Loucy (cell line): Measurements from ENCODE around the gene MRPS18C.

ENCODE experiments used
- H2AFZ ChIP-seq: fragments of 200-600 bp; sonication (generic); 2 replicates; pipeline ENCODE4 v1.6.0; 2016; ENCODE audit warnings: antibody characterized with exemption, mild to moderate bottlenecking, low read length, moderate library complexity
- H3F3A ChIP-seq: fragments of 200-600 bp; 2 replicates; pipeline ENCODE4 v1.6.0; 2016; ENCODE audit warnings: antibody characterized with exemption, low read depth, mild to moderate bottlenecking
- H3K27me3 ChIP-seq: fragments of 200-600 bp; sonication (generic); 2 replicates; pipeline ENCODE4 v1.6.1; 2014; ENCODE audit warnings: low read length, mild to moderate bottlenecking; ENCODE audit not compliant: insufficient read depth, poor library complexity, severe bottlenecking
- H3K36me3 ChIP-seq: fragments of 200-600 bp; sonication (generic); 2 replicates; pipeline ENCODE4 v1.6.1; 2016; ENCODE audit warnings: low read length; ENCODE audit not compliant: insufficient read depth
- H3K4me1 ChIP-seq: fragments of 200-600 bp; sonication (generic); 2 replicates; pipeline ENCODE4 v1.5.1; 2014; ENCODE audit warnings: low read length, mild to moderate bottlenecking; ENCODE audit not compliant: insufficient read depth, poor library complexity, severe bottlenecking
- H3K4me2 ChIP-seq: fragments of 200-600 bp; sonication (generic); 2 replicates; pipeline ENCODE4 v1.6.0; 2014; ENCODE audit warnings: antibody characterized with exemption, low read length, low read depth, mild to moderate bottlenecking; ENCODE audit not compliant: poor library complexity, severe bottlenecking
- H3K4me3 ChIP-seq: fragments of 200-600 bp; sonication (generic); 2 replicates; pipeline ENCODE4 v1.5.1; 2014; ENCODE audit warnings: low read length, mild to moderate bottlenecking, mixed read lengths; ENCODE audit not compliant: poor library complexity, severe bottlenecking
- H3K79me2 ChIP-seq: fragments of 200-600 bp; sonication (generic); 2 replicates; pipeline ENCODE4 v1.6.1; 2014; ENCODE audit warnings: low read length; ENCODE audit not compliant: insufficient read depth
- H3K9ac ChIP-seq: fragments of 200-600 bp; sonication (generic); 2 replicates; pipeline ENCODE4 v1.6.0; 2014; ENCODE audit warnings: mild to moderate bottlenecking, low read depth, low read length, moderate library complexity; ENCODE audit not compliant: poor library complexity, severe bottlenecking
- H3K9me2 ChIP-seq: fragments of 200-600 bp; sonication (generic); replicated peaks from 2 replicates; pipeline ENCODE4 v1.6.1; 2016; ENCODE audit warnings: low read depth, low read length, mixed read lengths
- H3K9me3 ChIP-seq: fragments of 200-600 bp; sonication (generic); 2 replicates; pipeline ENCODE4 v1.6.1; 2014; ENCODE audit warnings: mild to moderate bottlenecking, antibody characterized with exemption, low read length, low read depth; ENCODE audit not compliant: insufficient read depth
- H4K20me1 ChIP-seq: fragments of 200-600 bp; sonication (generic); 2 replicates; pipeline ENCODE4 v1.6.0; 2014; ENCODE audit warnings: antibody characterized with exemption, low read length, mild to moderate bottlenecking; ENCODE audit not compliant: insufficient read depth, poor library complexity, severe bottlenecking
- CTCF ChIP-seq: fragments of 200-600 bp; sonication (generic); conservative IDR thresholded peaks from 2 replicates; pipeline ENCODE4 v1.5.1; 2014; ENCODE audit warnings: mild to moderate bottlenecking, antibody characterized with exemption, low read length
- EZH2phosphoT487 ChIP-seq: fragments of 200-600 bp; IDR thresholded peaks from 2 replicates; pipeline ENCODE4 v1.6.1; 2018; ENCODE audit warnings: antibody characterized with exemption, mild to moderate bottlenecking, moderate library complexity, borderline replicate concordance

The MRPS18C gene

DNA sequence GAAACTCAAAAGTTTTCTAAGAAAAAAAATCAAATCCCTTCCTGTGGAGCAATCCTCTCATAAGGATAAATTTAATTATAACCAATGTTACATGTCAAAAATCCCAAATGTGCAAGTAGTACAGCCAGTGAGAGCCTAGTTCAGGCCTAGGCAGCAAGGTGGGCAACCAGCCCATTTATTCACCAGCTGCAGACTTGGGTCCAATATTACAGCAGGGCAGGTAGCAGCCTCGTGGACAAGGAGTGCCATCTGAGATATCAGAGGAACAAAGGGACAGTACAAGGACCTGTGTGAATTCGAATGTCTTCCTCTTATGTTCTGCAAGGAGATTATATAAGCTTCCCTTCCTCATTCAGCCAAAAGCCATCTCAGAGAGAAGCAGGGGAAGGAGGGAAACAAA lies 6.8 kb upstream of the MRPS18C start:
- TF ChIP-seq EZH2phosphoT487 (no peak), CTCF (no peak)
- Histone ChIP-seq H2AFZ (no peak overlapping the region), H3K9ac (no peak overlapping the region), H3K4me2 (no peak overlapping the region), H3K36me3 (peaks cover 11% of the 10 kb centered on the region; the same call in 1 of the 2 replicates), H4K20me1 (peaks cover 12% of the 10 kb centered on the region), H3K9me3 (no peaks in the 10 kb centered on the region), H3K79me2 (peaks cover 21% of the 10 kb centered on the region), H3F3A (no peaks in the 10 kb centered on the region), H3K27me3 (no peaks in the 10 kb centered on the region), H3K4me3 (no peak overlapping the region), H3K4me1 (peaks cover 14% of the 10 kb centered on the region), H3K9me2 (no peaks in the 10 kb centered on the region)

- H4K20me1 ChIP-seq = peaks cover 49% of the 10 kb centered on the region
- H3K27me3 ChIP-seq = no peaks in the 10 kb centered on the region
- no peak overlapping the region for H2AFZ ChIP-seq
- TF ChIP-seq EZH2phosphoT487 = no peak
- TF ChIP-seq CTCF = no peak
- H3K9me2 ChIP-seq = no peaks in the 10 kb centered on the region
- H3F3A ChIP-seq = no peaks in the 10 kb centered on the region
- peaks cover 50% of the 10 kb centered on the region for H3K4me1 ChIP-seq
- peaks cover 18% of the 10 kb centered on the region; the same call in 1 of the 2 replicates for H3K36me3 ChIP-seq
- peak overlapping the region; percentile 96 for H3K4me3 ChIP-seq
- H3K79me2 ChIP-seq = peaks cover 62% of the 10 kb centered on the region
- H3K9me3 ChIP-seq = no peaks in the 10 kb centered on the region
- peak overlapping the region; percentile 94 for H3K9ac ChIP-seq
- H3K4me2 ChIP-seq = peak overlapping the region; percentile 99
Measured at GRCh38 chr4:83454686-83455085, 1.2 kb upstream of the MRPS18C start.

GRCh38 chr4:83456184-83456501 lies 285 bp downstream of the MRPS18C start:
- H3K4me3 ChIP-seq = peak overlapping the region; percentile 96
- H3K79me2 ChIP-seq = peaks cover 67% of the 10 kb centered on the region
- no peaks in the 10 kb centered on the region for H3F3A ChIP-seq
- peak overlapping the region; percentile 83 for H2AFZ ChIP-seq
- H3K27me3 ChIP-seq = no peaks in the 10 kb centered on the region
- TF ChIP-seq EZH2phosphoT487 (no peak), CTCF (no peak)
- H3K36me3 ChIP-seq = peaks cover 28% of the 10 kb centered on the region; the same call in 1 of the 2 replicates
- H3K4me1 ChIP-seq = peaks cover 50% of the 10 kb centered on the region
- H3K4me2 ChIP-seq = peak overlapping the region; percentile 88
- no peaks in the 10 kb centered on the region for H3K9me3 ChIP-seq
- peaks cover 50% of the 10 kb centered on the region for H4K20me1 ChIP-seq
- peak overlapping the region; percentile 94 for H3K9ac ChIP-seq
- no peaks in the 10 kb centered on the region for H3K9me2 ChIP-seq
